Measurements from ENCODE around the gene SHANK3.

SHANK3 gene

GRCh38 chr22:50678218-50678650 is 5.6 kb downstream of the SHANK3 start:
- no peak for DNase-seq (ENCODE audit: low spot score)

GRCh38 chr22:50678651-50679521 is 6.3 kb downstream of the SHANK3 start:
- no peak for DNase-seq (ENCODE audit: low spot score)

GRCh38 chr22:50683086-50683993 is 10.7 kb downstream of the SHANK3 start:
- no peak for DNase-seq (ENCODE audit: low spot score)

GRCh38 chr22:50683994-50684371 is 11.4 kb downstream of the SHANK3 start:
- DNase-seq (ENCODE audit: low spot score), result no peak

GRCh38 chr22:50684501-50684900 is 11.9 kb downstream of the SHANK3 start:
- DNase-seq (ENCODE audit: low spot score), result no peak

GRCh38 chr22:50684986-50685385 is 12.4 kb downstream of the SHANK3 start:
- no peak for DNase-seq (ENCODE audit: low spot score)

GRCh38 chr22:50686794-50687193 is 14.2 kb downstream of the SHANK3 start:
- no peak for DNase-seq (ENCODE audit: low spot score)

GRCh38 chr22:50687829-50688228 is 15.2 kb downstream of the SHANK3 start:
- DNase-seq (ENCODE audit: low spot score), result no peak

- DNase-seq (ENCODE audit: low spot score), result no peak
Measured at GRCh38 chr22:50688448-50688847, 15.8 kb downstream of the SHANK3 start.

GRCh38 chr22:50691521-50691920 is 18.9 kb downstream of the SHANK3 start:
- DNase-seq (ENCODE audit: low spot score), result no peak

GRCh38 chr22:50693462-50693861 is 20.8 kb downstream of the SHANK3 start:
- DNase-seq (ENCODE audit: low spot score), result no peak

- no peak for DNase-seq (ENCODE audit: low spot score)
Measured at GRCh38 chr22:50694099-50694605, 21.5 kb downstream of the SHANK3 start.

GRCh38 chr22:50694766-50695420 is 22.3 kb downstream of the SHANK3 start:
- no peak for DNase-seq (ENCODE audit: low spot score)

- no peak for DNase-seq (ENCODE audit: low spot score)
Measured at GRCh38 chr22:50695421-50696250, 23.0 kb downstream of the SHANK3 start.

GRCh38 chr22:50696251-50696798 is 23.7 kb downstream of the SHANK3 start:
- peak; percentile 84 for DNase-seq (ENCODE audit: low spot score)

GRCh38 chr22:50696799-50697561 is 24.4 kb downstream of the SHANK3 start:
- peak; percentile 92 for DNase-seq (ENCODE audit: low spot score)

- peak; percentile 47 for DNase-seq (ENCODE audit: low spot score)
Measured at GRCh38 chr22:50697667-50698506, 25.3 kb downstream of the SHANK3 start.

GRCh38 chr22:50698546-50698945 is 25.9 kb downstream of the SHANK3 start:
- no peak for DNase-seq (ENCODE audit: low spot score)

Data from AG20443 (cell line).